B cell (primary cell): ENCODE measurements around the gene PSMC5. TPM values are rescaled to one million over a fixed set of nuclear protein-coding genes. Genes with fewer than 3 reads are reported as not detected.
"Not testable (repeated sequence)": the region's sequence is repeated elsewhere in the genome, so short reads cannot be mapped to it uniquely, and the experiment has no call there.

Experiments used
- ATAC-seq: fragments of 200-7000 bp; cut with Tn5 transposase; one replicate; pipeline ENCODE4 v1.10.0; 2021; ENCODE audit warnings: low read depth, mild to moderate bottlenecking, moderate number of reproducible peaks, moderate library complexity
- CTCF ChIA-PET: fragments of 350-600 bp; sonication (Branson Sonifier 250); formaldehyde crosslinking; loops from one replicate; lab custom pipeline; 2021; ENCODE audit warnings: antibody characterized with exemption, inconsistent platforms; lab: Charles Lee
- POLR2A ChIA-PET: fragments of 350-600 bp; sonication (Branson Sonifier 250); formaldehyde crosslinking; loops from one replicate; lab custom pipeline; 2021; ENCODE audit warnings: antibody characterized with exemption; lab: Charles Lee
- DNase-seq: peaks from one replicate; pipeline ENCODE4 v3.0.0; 2013
- H2AFZ ChIP-seq: 2 replicates; pipeline ENCODE4 v1.6.1; 2012; ENCODE audit warnings: mild to moderate bottlenecking, low read depth, low read length; ENCODE audit not compliant: insufficient read depth, poor library complexity, severe bottlenecking
- H3K27ac ChIP-seq, 2 donors: 1 replicate in 1 of 2; 2 replicates in 1 of 2; pipeline ENCODE4 v1.5.1; 2012 to 2013; ENCODE audit warnings: low read length in 2 of 2, mild to moderate bottlenecking in 2 of 2, moderate library complexity in 1 of 2
- H3K27me3 ChIP-seq, 4 experiments: fragments of 200-600 bp in 1 of 4; sonication (generic) in 1 of 4; replicated peaks in 1 of 4; 1 replicate in 2 of 4; 2 replicates in 2 of 4; pipeline versions ENCODE4 v1.6.1 to v1.7.0; 2013 to 2016; ENCODE audit warnings: low read length in 3 of 4, mild to moderate bottlenecking in 2 of 4, mixed read lengths in 1 of 4, moderate library complexity in 1 of 4; ENCODE audit not compliant: insufficient read depth in 4 of 4, control insufficient read depth in 3 of 4; ENCODE audit errors: control extremely low read depth in 1 of 4
- H3K36me3 ChIP-seq, 2 experiments: replicated peaks in 1 of 2; 1 replicate in 1 of 2; 2 replicates in 1 of 2; pipeline versions ENCODE4 v1.6.1 to v1.7.1; 2013; ENCODE audit warnings: low read length in 1 of 2; ENCODE audit not compliant: insufficient read depth in 2 of 2, control insufficient read depth in 1 of 2; ENCODE audit errors: control extremely low read depth in 1 of 2, extremely low read depth in 1 of 2
- H3K4me1 ChIP-seq, 2 donors: fragments of 200-600 bp in 1 of 2; sonication (generic) in 1 of 2; 1 replicate in 1 of 2; 2 replicates in 1 of 2; pipeline versions ENCODE4 v1.5.1 to v1.6.1; 2013 to 2017; ENCODE audit warnings: low read length in 2 of 2; ENCODE audit not compliant: control insufficient read depth in 2 of 2, insufficient read depth in 2 of 2
- H3K4me2 ChIP-seq: replicated peaks from 2 replicates; pipeline ENCODE3; 2012; ENCODE audit warnings: mild to moderate bottlenecking, low read depth, low read length; ENCODE audit not compliant: poor library complexity, severe bottlenecking
- H3K4me3 ChIP-seq, 5 experiments: fragments of 200-600 bp in 1 of 5; sonication (generic) in 1 of 5; 1 replicate in 3 of 5; 2 replicates in 2 of 5; pipeline versions ENCODE4 v1.5.1 to v1.7.0; 2011 to 2016; ENCODE audit warnings: low read length in 4 of 5, mild to moderate bottlenecking in 4 of 5, low read depth in 2 of 5, control low read depth in 1 of 5, moderate library complexity in 1 of 5; ENCODE audit not compliant: insufficient read depth in 1 of 5; ENCODE audit errors: control extremely low read depth in 1 of 5, extremely low read depth in 1 of 5
- H3K79me2 ChIP-seq: fragments of 200-600 bp; sonication (generic); one replicate; pipeline ENCODE4 v1.6.0; 2016; ENCODE audit warnings: low read length; ENCODE audit not compliant: control insufficient read depth, insufficient read depth
- H3K9ac ChIP-seq: fragments of 200-600 bp; sonication (generic); 2 replicates; pipeline ENCODE4 v1.6.1; 2017; ENCODE audit warnings: mild to moderate bottlenecking, low read length, moderate library complexity
- H3K9me3 ChIP-seq, 3 donors: one replicate each; pipeline versions ENCODE4 v1.6.1 to v1.7.1; 2013; ENCODE audit warnings: low read length in 2 of 3; ENCODE audit not compliant: control insufficient read depth in 2 of 3, insufficient read depth in 1 of 3; ENCODE audit errors: control extremely low read depth in 1 of 3
- H4K20me1 ChIP-seq: 2 replicates; pipeline ENCODE4 v1.6.0; 2012; ENCODE audit warnings: mild to moderate bottlenecking, low read length; ENCODE audit not compliant: insufficient read depth, control insufficient read depth, poor library complexity, severe bottlenecking
- H3K27ac Mint-ChIP-seq: one replicate; pipeline ENCODE4 v1.8.0; 2021; ENCODE audit warnings: mixed read lengths
- H3K27me3 Mint-ChIP-seq: one replicate; pipeline ENCODE4 v1.8.0; 2021; ENCODE audit warnings: mixed read lengths
- H3K4me1 Mint-ChIP-seq: one replicate; pipeline ENCODE4 v1.8.0; 2021; ENCODE audit warnings: mixed read lengths
- H3K4me3 Mint-ChIP-seq: one replicate; pipeline ENCODE4 v1.8.0; 2021; ENCODE audit warnings: mixed read lengths
- H3K9me3 Mint-ChIP-seq: one replicate; pipeline ENCODE4 v1.8.0; 2022; ENCODE audit warnings: mixed read lengths; ENCODE audit not compliant: insufficient read depth
- WGBS: methylation state at CpG from one replicate; pipeline ENCODE4 v1.1.5; 2013; ENCODE audit warnings: missing lambda C conversion rate; ENCODE audit not compliant: insufficient coverage; 5-methylcytosine and 5-hydroxymethylcytosine counted together
- intact Hi-C: fragments of 100-400 bp; cut with micrococcal nuclease; formaldehyde crosslinking; loops from one replicate; pipeline ENCODE4 v1.10.0; 2022
- polyA plus RNA-seq: library from polyadenylated mRNA; depleted of rRNA; stranded (reverse); fragments of >200 nt; gene quantifications from 2 replicates; pipeline ENCODE4 v1.2.3, GENCODE V29; 2012
- total RNA-seq, 2 donors: library from RNA; stranded (reverse); fragments of 120-200 nt in 1 of 2; gene quantifications; 1 replicate in 1 of 2; 2 replicates in 1 of 2; pipeline versions ENCODE4 v1.2.3 to v1.2.4, GENCODE V29; 2013 to 2022

Gene PSMC5
- total and polyA plus RNA-seq, 2 donors (not counting 1 experiment from before 2014, with no cell fraction given), result 87.1 to 104 TPM

DNA sequence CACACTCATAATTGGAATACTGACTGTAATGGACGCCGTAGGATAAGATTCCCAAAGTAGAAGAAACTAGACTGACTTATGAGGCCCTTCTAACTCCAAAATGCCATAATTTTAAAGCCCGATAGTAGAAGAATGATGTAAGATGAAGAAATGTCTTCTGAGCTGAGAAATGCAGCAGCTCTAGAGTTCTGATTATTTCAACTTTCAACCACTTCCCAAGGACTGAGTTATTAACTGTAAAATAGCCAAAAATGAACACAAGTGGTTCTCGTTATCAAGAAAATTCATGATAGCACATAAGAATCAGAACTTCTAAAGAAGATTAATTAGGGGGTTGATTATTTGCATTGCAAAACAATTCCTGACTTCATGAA, 43.0 kb downstream of the PSMC5 start:
- intact Hi-C loops, H3K9ac ChIP-seq, H3K4me2 ChIP-seq, H3K4me3 ChIP-seq, H3K4me1 Mint-ChIP-seq, H3K27me3 Mint-ChIP-seq, POLR2A ChIA-PET, H3K36me3 ChIP-seq, H3K27me3 ChIP-seq, H3K4me1 ChIP-seq, H4K20me1 ChIP-seq, H3K9me3 ChIP-seq, H3K27ac ChIP-seq, H3K27ac Mint-ChIP-seq, DNase-seq, H3K4me3 Mint-ChIP-seq, H3K9me3 Mint-ChIP-seq, H2AFZ ChIP-seq, H3K79me2 ChIP-seq, ATAC-seq: not testable (repeated sequence)
- CTCF ChIA-PET, result interaction anchor here (1.0 kb wide), 1 partner anchor 21 kb away, joined by 3 read pairs; no protein-coding TSS in a partner anchor
- WGBS, result no CpG with 5 or more reads among the region's 4 CpGs

DNA sequence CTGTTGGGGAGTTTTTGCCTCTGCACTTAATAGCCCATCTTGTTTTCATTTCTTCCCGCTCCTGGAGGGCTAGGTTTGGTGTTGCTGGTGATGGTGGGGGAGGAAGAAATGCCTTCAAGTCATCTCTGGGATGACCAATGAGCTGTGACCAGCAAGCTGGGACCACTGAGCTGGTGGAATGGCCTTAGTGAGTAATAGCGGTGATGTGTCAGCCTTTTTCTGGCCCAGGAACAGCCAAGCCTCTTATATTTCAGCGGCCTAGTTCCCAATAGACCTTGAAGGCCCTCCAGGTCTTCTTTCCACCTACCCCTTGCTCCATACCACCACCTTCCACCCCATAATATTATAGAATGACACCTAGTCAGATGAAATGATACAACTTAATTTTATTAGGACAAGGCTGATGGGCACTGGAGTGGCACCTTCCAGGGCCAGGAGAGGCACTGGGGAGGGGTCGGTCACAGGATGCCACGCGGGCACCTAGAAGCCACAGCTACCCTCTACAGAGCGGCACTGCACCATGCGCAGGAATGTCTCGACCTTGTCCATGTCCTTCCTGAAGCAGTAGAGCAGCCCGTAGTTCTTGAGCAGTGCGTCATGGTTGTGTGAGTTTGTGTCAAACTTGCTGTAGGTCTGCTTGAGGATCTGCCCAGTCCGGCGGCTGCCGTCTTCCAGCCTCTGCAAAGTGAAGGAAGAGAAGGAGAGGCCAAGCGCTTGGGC, 44.6 kb downstream of the PSMC5 start:
- H3K27ac ChIP-seq, H3K36me3 ChIP-seq, H3K4me3 Mint-ChIP-seq, intact Hi-C loops, H3K4me2 ChIP-seq, H2AFZ ChIP-seq, H3K27ac Mint-ChIP-seq, H3K27me3 Mint-ChIP-seq, H3K9me3 ChIP-seq, H3K4me1 Mint-ChIP-seq, H3K9me3 Mint-ChIP-seq, H4K20me1 ChIP-seq, H3K9ac ChIP-seq, H3K27me3 ChIP-seq, H3K4me1 ChIP-seq, H3K79me2 ChIP-seq, DNase-seq, H3K4me3 ChIP-seq, ATAC-seq, POLR2A ChIA-PET, CTCF ChIA-PET: not testable (repeated sequence)
- 100% methylated on average over 1 of the region's 15 CpGs for WGBS

DNA sequence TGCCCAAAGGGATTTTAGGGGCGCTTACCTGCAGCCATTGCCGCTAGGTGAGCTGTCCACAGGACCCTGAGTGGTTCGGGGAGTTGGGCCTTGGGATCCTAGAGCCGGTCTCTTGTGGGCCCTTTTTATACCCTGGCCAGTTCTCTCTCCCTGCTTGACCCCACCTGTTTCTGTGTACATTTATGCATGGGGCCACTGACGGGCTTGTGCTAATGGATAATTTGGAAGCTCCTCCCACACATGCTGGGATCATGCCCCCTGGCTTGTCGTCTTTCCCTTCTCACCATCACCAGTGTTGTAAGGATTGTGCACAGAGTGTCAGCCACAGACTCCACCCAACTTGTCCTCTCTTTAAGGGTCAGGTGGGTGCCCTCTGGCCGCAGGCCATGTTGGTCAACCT, 46.3 kb downstream of the PSMC5 start, which contains the start of gene CSH2:
Gene CSH2 (minus strand): TSS at position 101 of the 400 bp plus-strand sequence. CDS start 63 bp downstream, at position 38.
- H3K4me1 ChIP-seq, H3K27me3 Mint-ChIP-seq, POLR2A ChIA-PET, intact Hi-C loops, H3K4me3 ChIP-seq, H3K9me3 Mint-ChIP-seq, H3K79me2 ChIP-seq, H3K27ac Mint-ChIP-seq, H3K4me2 ChIP-seq, ATAC-seq, H2AFZ ChIP-seq, H3K27ac ChIP-seq, H3K9ac ChIP-seq, CTCF ChIA-PET, H3K36me3 ChIP-seq, H3K4me1 Mint-ChIP-seq, H3K4me3 Mint-ChIP-seq, H4K20me1 ChIP-seq, DNase-seq, H3K27me3 ChIP-seq, H3K9me3 ChIP-seq: not testable (repeated sequence)
- no CpG with 5 or more reads among the region's 7 CpGs for WGBS

DNA sequence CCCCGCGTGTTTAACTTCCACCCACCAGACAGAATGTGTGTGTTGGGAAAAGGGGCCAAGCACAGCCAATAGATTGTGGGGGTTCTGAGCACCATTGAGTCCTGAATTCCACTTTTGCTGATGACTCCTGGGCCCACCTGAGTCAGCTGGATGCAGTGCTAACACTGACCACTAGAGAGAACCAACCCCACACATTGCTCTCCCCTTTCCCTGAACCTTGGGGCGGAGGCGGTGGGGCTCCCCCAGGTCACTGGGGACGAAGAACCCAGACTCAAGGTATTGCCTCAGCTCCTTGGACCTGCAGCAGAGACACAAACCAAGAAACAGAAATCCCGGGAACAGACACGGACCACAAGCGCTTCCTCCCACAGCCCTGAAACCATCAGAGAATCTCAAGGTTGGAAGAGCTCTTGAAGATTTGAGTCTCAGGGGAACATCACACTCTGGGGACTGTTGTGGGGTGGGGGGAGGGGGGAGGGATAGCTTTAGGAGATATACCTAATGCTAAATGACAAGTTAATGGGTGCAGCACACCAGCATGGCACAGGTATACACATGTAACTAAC, 46.9 kb downstream of the PSMC5 start:
- H3K27me3 Mint-ChIP-seq, H3K27ac Mint-ChIP-seq, ATAC-seq, H2AFZ ChIP-seq, intact Hi-C loops, H3K4me1 ChIP-seq, H3K36me3 ChIP-seq, H3K79me2 ChIP-seq, H3K4me2 ChIP-seq, H4K20me1 ChIP-seq, DNase-seq, H3K9me3 ChIP-seq, H3K4me3 ChIP-seq, H3K4me3 Mint-ChIP-seq, H3K27me3 ChIP-seq, CTCF ChIA-PET, POLR2A ChIA-PET, H3K9me3 Mint-ChIP-seq, H3K27ac ChIP-seq, H3K9ac ChIP-seq: not testable (repeated sequence)
- 65% methylated on average over 3 of the region's 8 CpGs for WGBS
- H3K4me1 Mint-ChIP-seq, result peaks cover 10% of the 10 kb centered on the region
